Left kidney (tissue), 2 donors: ENCODE results near the gene IFT122. TPM values are rescaled to one million over a fixed set of nuclear protein-coding genes. Genes with fewer than 3 reads are reported as not detected.
"Not testable (repeated sequence)": the region's sequence is repeated elsewhere in the genome, so short reads cannot be mapped to it uniquely, and the experiment has no call there.

Experiments used
- DNase-seq: peaks from one replicate; pipeline ENCODE4 v3.0.0-alpha.2; 2013
- polyA plus RNA-seq: library from polyadenylated mRNA; unstranded; fragments of 120-200 nt; gene quantifications from one replicate; pipeline ENCODE4 v1.2.1, GENCODE V29; 2013; ENCODE audit not compliant: insufficient read length

IFT122 gene
- polyA plus RNA-seq, 1 donor = 79.0 TPM

GRCh38 chr3:129498603-129499488 is 58.8 kb downstream of the IFT122 start:
- not testable (repeated sequence) for DNase-seq

- not testable (repeated sequence) for DNase-seq
Measured at GRCh38 chr3:129499604-129500333, 59.7 kb downstream of the IFT122 start.

GRCh38 chr3:129500334-129500658 is 60.3 kb downstream of the IFT122 start:
- no peak for DNase-seq

GRCh38 chr3:129501630-129502029 is 61.6 kb downstream of the IFT122 start:
- DNase-seq = no peak

- DNase-seq = no peak
Measured at GRCh38 chr3:129502641-129503408, 62.8 kb downstream of the IFT122 start.

GRCh38 chr3:129503471-129504291 is 63.7 kb downstream of the IFT122 start:
- DNase-seq = no peak

GRCh38 chr3:129504471-129505100 is 64.6 kb downstream of the IFT122 start:
- no peak for DNase-seq

- DNase-seq = no peak
Measured at GRCh38 chr3:129505341-129505740, 65.3 kb downstream of the IFT122 start.

GRCh38 chr3:129506231-129506742 is 66.3 kb downstream of the IFT122 start:
- no peak for DNase-seq

GRCh38 chr3:129507181-129507831 is 67.3 kb downstream of the IFT122 start:
- DNase-seq = no peak

- DNase-seq = no peak
Measured at GRCh38 chr3:129512595-129512994, 72.6 kb downstream of the IFT122 start.

GRCh38 chr3:129513705-129514104 is 73.7 kb downstream of the IFT122 start:
- no peak for DNase-seq

- DNase-seq = no peak
Measured at GRCh38 chr3:129514110-129514509, 74.1 kb downstream of the IFT122 start.

GRCh38 chr3:129514563-129514962 is 74.5 kb downstream of the IFT122 start:
- no peak for DNase-seq

GRCh38 chr3:129515108-129515820 is 75.2 kb downstream of the IFT122 start:
- not testable (repeated sequence) for DNase-seq

- not testable (repeated sequence) for DNase-seq
Measured at GRCh38 chr3:129515821-129516432, 75.9 kb downstream of the IFT122 start.

GRCh38 chr3:129517516-129517915 is 77.5 kb downstream of the IFT122 start:
- DNase-seq = no peak

- no peak for DNase-seq
Measured at GRCh38 chr3:129518038-129518561, 78.1 kb downstream of the IFT122 start.

- DNase-seq = no peak
Measured at GRCh38 chr3:129518581-129518980, 78.6 kb downstream of the IFT122 start.
